HepG2 (cell line): ENCODE results near the gene CITED2. TPM values are rescaled to one million over a fixed set of nuclear protein-coding genes. Genes with fewer than 3 reads are reported as not detected.

Experiments used
- AGO1 ChIP-seq: fragments of 200-400 bp; formaldehyde crosslinking; IDR thresholded peaks from 2 replicates; pipeline ENCODE4 v1.6.1; 2017; ENCODE audit warnings: mild to moderate bottlenecking, low read depth, low read length, moderate library complexity; ENCODE audit not compliant: poor library complexity, severe bottlenecking
- AGO2 ChIP-seq: fragments of 200-400 bp; formaldehyde crosslinking; optimal IDR thresholded peaks from 2 replicates; pipeline ENCODE3; 2017; ENCODE audit warnings: mild to moderate bottlenecking, low read depth, low read length, moderate library complexity
- ARID5B ChIP-seq: IDR thresholded peaks from 2 replicates; pipeline ENCODE4 v1.4.0; 2020; ENCODE audit warnings: mild to moderate bottlenecking, missing genetic modification reagents
- FOXK2 ChIP-seq: fragments of 450-650 bp; IDR thresholded peaks from 2 replicates; pipeline ENCODE4 v1.6.1; 2016
- FOXM1 ChIP-seq: sonication (generic); formaldehyde crosslinking; IDR thresholded peaks from 2 replicates; pipeline ENCODE4 v1.5.0; 2020; ENCODE audit warnings: missing genetic modification reagents
- JUNB ChIP-seq: sonication (generic); formaldehyde crosslinking; IDR thresholded peaks from 2 replicates; pipeline ENCODE4 v1.8.0; 2022; ENCODE audit warnings: missing genetic modification reagents, mild to moderate bottlenecking, borderline replicate concordance
- MEIS1 ChIP-seq: sonication (generic); formaldehyde crosslinking; IDR thresholded peaks from 2 replicates; pipeline ENCODE4 v1.9.0; 2021; ENCODE audit warnings: mild to moderate bottlenecking, missing genetic modification reagents, moderate library complexity, borderline replicate concordance
- MEIS2 ChIP-seq: sonication (generic); formaldehyde crosslinking; IDR thresholded peaks from 2 replicates; pipeline ENCODE4 v1.9.0; 2021; ENCODE audit warnings: mild to moderate bottlenecking, missing genetic modification reagents
- POLR2A ChIP-seq, 2 experiments: IDR thresholded peaks; 2 replicates each; pipeline ENCODE4 v1.6.1; 2011; ENCODE audit warnings: low read depth in 2 of 2, low read length in 2 of 2, mild to moderate bottlenecking in 1 of 2, moderate library complexity in 1 of 2; ENCODE audit not compliant: insufficient read depth in 1 of 2
- POLR2AphosphoS5 ChIP-seq: IDR thresholded peaks from 2 replicates; pipeline ENCODE4 v1.6.1; 2012; ENCODE audit warnings: low read depth, low read length
- RBFOX2 ChIP-seq: fragments of 200-400 bp; formaldehyde crosslinking; IDR thresholded peaks from 2 replicates; pipeline ENCODE4 v1.6.1; 2017; ENCODE audit warnings: low read depth, mild to moderate bottlenecking, low read length
- ZFP36 ChIP-seq: fragments of 150-350 bp; IDR thresholded peaks from 2 replicates; pipeline ENCODE4 v1.6.1; 2018; ENCODE audit warnings: borderline replicate concordance, low read length, low read depth; ENCODE audit not compliant: partially characterized antibody
- ZNF343 ChIP-seq: sonication (generic); formaldehyde crosslinking; IDR thresholded peaks from 2 replicates; pipeline ENCODE4 v1.4.0; 2020; ENCODE audit warnings: mild to moderate bottlenecking, missing genetic modification reagents
- ZNF562 ChIP-seq: sonication (generic); formaldehyde crosslinking; IDR thresholded peaks from 2 replicates; pipeline ENCODE4 v1.8.0; 2022; ENCODE audit warnings: missing genetic modification reagents, borderline replicate concordance
- ZSCAN12 ChIP-seq: sonication (generic); formaldehyde crosslinking; IDR thresholded peaks from 2 replicates; pipeline ENCODE4 v1.9.0; 2021; ENCODE audit warnings: mild to moderate bottlenecking, missing genetic modification reagents
- polyA plus RNA-seq, 8 experiments: library from polyadenylated mRNA; depleted of rRNA in 3 of 8; stranded (reverse) in 7 of 8; unstranded in 1 of 8; fragments of >200 nt; fragmentation: Illumina TruSeq in 4 of 8; extraction: Trizol in 4 of 8; gene quantifications; 2 replicates each; pipeline versions ENCODE4 v1.2.1 to v1.2.3, GENCODE V29; 2011 to 2016; ENCODE audit warnings: low read depth in 4 of 8, missing spikeins in 1 of 8, mixed read lengths in 1 of 8; ENCODE audit not compliant: insufficient read depth in 1 of 8
- total RNA-seq, 5 experiments: library from RNA; depleted of rRNA; stranded (reverse); fragments of >200 nt; fragmentation: Illumina TruSeq; extraction: Trizol; gene quantifications; 2 replicates each; pipeline ENCODE4 v1.2.3, GENCODE V29; 2016; ENCODE audit warnings: low read depth in 1 of 5

CITED2 gene
- total and polyA plus RNA-seq, 2 of the 13 experiments (the other 11 are each of a cell fraction or from before 2014, with no cell fraction given) = 17.6 to 57.2 TPM

GRCh38 chr6:139371421-139372203 lies 2.8 kb downstream of the CITED2 start (continued):
- TF ChIP-seq MEIS1 (CRISPR knock-in tag) = no peak
- no peak for TF ChIP-seq ZNF562 (CRISPR knock-in tag)
- no peak for TF ChIP-seq FOXM1 (CRISPR knock-in tag)
- no peak for TF ChIP-seq MEIS2
- TF ChIP-seq ARID5B = 0 out of 2 replicates have a peak, but pooled peaks have one; percentile 7
- peak; percentile 53 for TF ChIP-seq POLR2AphosphoS5
- TF ChIP-seq JUNB (CRISPR knock-in tag) = no peak
- peak; percentile 77 for TF ChIP-seq RBFOX2
- no peak for TF ChIP-seq ZSCAN12
- TF ChIP-seq ZFP36 = no peak
- TF ChIP-seq AGO2 = peak; percentile 45
- no peak for TF ChIP-seq ZNF343 (CRISPR knock-in tag)
- no peak for TF ChIP-seq FOXK2
- 0 out of 4 replicates have a peak, but pooled peaks of 1 of the 2 experiments have one; percentile 16 for TF ChIP-seq POLR2A (IDR thresholded peaks at IDR 0.05; ENCODE audit: insufficient read depth in 1 of 2, low read depth in 2 of 2, low read length in 2 of 2)
- no peak for TF ChIP-seq AGO1
